Left ventricle myocardium superior (tissue), 1 donor: Measurements from ENCODE around the gene CCDC7. TPM values are rescaled to one million over a fixed set of nuclear protein-coding genes. Genes with fewer than 3 reads are reported as not detected.
"Not testable (repeated sequence)": the region's sequence is repeated elsewhere in the genome, so short reads cannot be mapped to it uniquely, and the experiment has no call there.

Experiments
- ATAC-seq: fragments of 200-7000 bp; cut with Tn5 transposase; one replicate; pipeline ENCODE4 v1.9.1; 2020; ENCODE audit warnings: mild to moderate bottlenecking, moderate library complexity
- DNase-seq: peaks from one replicate; pipeline ENCODE4 v3.0.0-alpha.2; 2020
- intact Hi-C: fragments of 100-400 bp; cut with micrococcal nuclease; formaldehyde crosslinking; loops from one replicate; pipeline ENCODE4 v1.11.0; 2022
- total RNA-seq: library from RNA; stranded (reverse); fragmentation: NEBNext Ultra II Directional; extraction: Animal tissue kit (Norgen Biotek cat#: 25700); gene quantifications from one replicate; pipeline ENCODE4 v1.2.1, GENCODE V29; 2021
- donor health status: DM: no; HTN: yes; CAD: no; lungs with severe emphysema.

CCDC7 gene
- total RNA-seq, 1 donor from 2014 or later = 16.7 TPM

GRCh38 chr10:32795598-32796183 is 349.8 kb downstream of the CCDC7 start:
- ATAC-seq (peak; percentile 23), DNase-seq (no peak)
- intact Hi-C loops = loop anchor here (2.0 kb wide), 1 partner anchor 213 kb away; no protein-coding TSS in a partner anchor

- DNase-seq, ATAC-seq, intact Hi-C loops: not testable (repeated sequence)
Measured at GRCh38 chr10:32797393-32797792, 351.5 kb downstream of the CCDC7 start.

GRCh38 chr10:32846974-32847373 is 401.0 kb downstream of the CCDC7 start:
- intact Hi-C loops = no loop called here
- no peak for DNase-seq
- ATAC-seq = no peak

- intact Hi-C loops = no loop called here
- ATAC-seq (no peak), DNase-seq (no peak)
Measured at GRCh38 chr10:32851301-32851700, 405.4 kb downstream of the CCDC7 start.

- no peak for DNase-seq
- intact Hi-C loops = no loop called here
Measured at GRCh38 chr10:32854435-32854834, 408.5 kb downstream of the CCDC7 start.

GRCh38 chr10:32865170-32865569 is 419.2 kb downstream of the CCDC7 start:
- intact Hi-C loops = no loop called here
- ATAC-seq (no peak), DNase-seq (no peak)

More at GRCh38 chr10:32854435-32854834, 408.5 kb downstream of the CCDC7 start:
- ATAC-seq = no peak

- ATAC-seq (no peak), DNase-seq (no peak)
- intact Hi-C loops = no loop called here
Measured at GRCh38 chr10:32877915-32878314, 432.0 kb downstream of the CCDC7 start.

- intact Hi-C loops = no loop called here
- DNase-seq (no peak), ATAC-seq (no peak)
Measured at GRCh38 chr10:32878646-32879045, 432.7 kb downstream of the CCDC7 start.

GRCh38 chr10:32882076-32882475 is 436.1 kb downstream of the CCDC7 start:
- DNase-seq (no peak), ATAC-seq (no peak)
- intact Hi-C loops = no loop called here

GRCh38 chr10:32887481-32887880 is 441.5 kb downstream of the CCDC7 start:
- DNase-seq = no peak
- intact Hi-C loops = no loop called here
- no peak for ATAC-seq

GRCh38 chr10:32888161-32888927 is 442.4 kb downstream of the CCDC7 start:
- DNase-seq (no peak), ATAC-seq (no peak)
- intact Hi-C loops = no loop called here

- intact Hi-C loops = no loop called here
- DNase-seq (no peak), ATAC-seq (no peak)
Measured at GRCh38 chr10:32889631-32890212, 443.8 kb downstream of the CCDC7 start.

- intact Hi-C loops = no loop called here
- ATAC-seq (no peak), DNase-seq (no peak)
Measured at GRCh38 chr10:32890444-32890843, 444.5 kb downstream of the CCDC7 start.

GRCh38 chr10:32891261-32891660 is 445.3 kb downstream of the CCDC7 start:
- no peak for DNase-seq
- ATAC-seq = no peak
- intact Hi-C loops = no loop called here

- intact Hi-C loops = no loop called here
- ATAC-seq (no peak), DNase-seq (no peak)
Measured at GRCh38 chr10:32893434-32893833, 447.5 kb downstream of the CCDC7 start.

- DNase-seq (no peak), ATAC-seq (no peak)
- intact Hi-C loops = no loop called here
Measured at GRCh38 chr10:32893916-32894664, 448.1 kb downstream of the CCDC7 start.

GRCh38 chr10:32895200-32895968 is 449.4 kb downstream of the CCDC7 start:
- intact Hi-C loops, ATAC-seq, DNase-seq: not testable (repeated sequence)

- intact Hi-C loops = no loop called here
- DNase-seq (no peak), ATAC-seq (no peak)
Measured at GRCh38 chr10:32901815-32902214, 455.9 kb downstream of the CCDC7 start.

GRCh38 chr10:32905466-32905865 is 459.5 kb downstream of the CCDC7 start:
- intact Hi-C loops = no loop called here
- DNase-seq = no peak
- no peak for ATAC-seq
